NCI-H82 treated with DMSO at 0.1 percent for 48 hours (cell line): ENCODE data around the gene KCNJ1.

Source experiments
- DNase-seq: peaks from one replicate; lab custom pipeline; 2025; ENCODE audit not compliant: unreplicated experiment; lab: John Stamatoyannopoulos, UW

Gene KCNJ1

DNA sequence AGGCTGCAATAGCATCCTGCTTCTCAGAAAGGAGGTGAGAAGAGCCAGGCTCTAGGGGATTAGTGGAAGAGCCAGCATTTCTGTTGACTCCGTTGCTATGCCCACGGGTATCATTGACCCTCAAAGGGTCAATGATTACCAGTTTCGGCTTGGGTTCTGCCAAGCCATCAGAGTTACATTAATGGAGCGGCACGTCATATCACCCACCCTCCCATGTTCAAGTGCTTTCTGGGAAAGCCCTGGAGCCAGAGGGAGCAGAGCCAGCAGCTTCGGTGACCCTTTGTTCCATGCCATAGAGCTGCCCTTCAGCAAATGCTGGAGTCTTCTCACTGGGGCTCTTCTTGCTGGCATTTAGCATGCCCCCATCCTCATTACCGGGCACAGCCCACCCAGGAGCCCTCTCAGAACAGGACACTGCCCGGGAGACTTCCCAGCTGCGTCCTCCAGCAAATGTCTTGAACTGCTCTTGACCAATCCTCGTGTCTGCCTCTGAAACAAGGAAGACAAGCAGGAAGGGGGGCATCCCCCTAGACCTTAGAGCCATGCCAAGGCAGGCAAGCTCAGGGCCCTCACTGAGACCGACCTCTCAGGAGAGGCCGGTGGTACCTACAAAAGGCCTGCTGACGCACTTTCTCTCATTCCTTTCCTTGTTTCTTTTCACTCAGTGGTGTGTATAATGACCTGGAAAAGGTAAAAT, 14.6 kb downstream of the KCNJ1 start:
- DNase-seq = no peak

DNA sequence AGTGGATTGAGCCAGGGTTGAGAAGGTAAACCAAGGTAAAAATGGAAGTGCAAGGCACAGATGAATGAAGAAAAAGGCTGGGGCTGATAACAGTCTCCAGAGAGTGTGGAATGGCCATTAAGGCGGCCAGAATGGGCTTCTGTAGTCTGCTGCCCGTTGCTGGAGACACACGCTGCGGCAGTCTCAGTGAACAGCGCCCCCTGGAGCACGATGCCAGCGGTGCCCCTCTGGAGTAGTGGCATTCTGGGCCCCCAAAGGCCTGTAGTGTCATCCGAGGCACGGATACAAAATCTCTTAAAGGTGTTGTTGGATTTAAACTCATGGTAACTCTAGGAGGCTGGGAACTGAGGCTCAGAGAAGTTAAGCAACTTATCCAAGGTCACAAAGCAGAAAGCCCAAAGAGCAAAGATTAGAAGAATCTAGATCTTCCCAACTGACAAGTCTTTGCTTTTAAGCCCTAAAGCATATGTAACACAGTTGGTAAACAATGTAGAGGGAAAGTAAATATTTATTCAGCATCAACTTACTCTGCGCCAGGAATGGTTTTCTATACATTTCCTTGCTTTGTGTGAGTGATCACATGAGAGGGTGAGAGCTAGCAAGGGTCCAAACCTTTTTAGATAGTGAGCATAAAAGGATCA, 18.2 kb downstream of the KCNJ1 start:
- DNase-seq = no peak

DNA sequence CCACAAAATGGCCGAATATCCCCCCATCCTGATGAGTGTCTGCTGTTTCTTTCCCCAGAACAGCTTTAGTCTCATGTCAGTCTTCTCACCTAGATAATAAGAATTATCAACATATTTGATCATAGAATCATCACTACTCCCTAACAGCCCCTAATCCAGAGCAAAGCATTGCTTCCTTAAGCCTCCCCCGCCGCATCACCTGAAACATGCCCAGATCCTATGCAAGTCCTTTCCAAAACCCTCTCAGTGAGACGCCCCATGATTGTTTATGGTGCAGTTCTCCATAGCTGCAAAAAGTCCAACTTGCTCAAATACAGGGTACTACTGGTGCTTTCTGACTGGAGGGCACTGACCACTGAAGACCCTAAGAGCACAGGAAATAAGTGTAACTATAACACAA, 20.1 kb downstream of the KCNJ1 start:
- DNase-seq = no peak

DNA sequence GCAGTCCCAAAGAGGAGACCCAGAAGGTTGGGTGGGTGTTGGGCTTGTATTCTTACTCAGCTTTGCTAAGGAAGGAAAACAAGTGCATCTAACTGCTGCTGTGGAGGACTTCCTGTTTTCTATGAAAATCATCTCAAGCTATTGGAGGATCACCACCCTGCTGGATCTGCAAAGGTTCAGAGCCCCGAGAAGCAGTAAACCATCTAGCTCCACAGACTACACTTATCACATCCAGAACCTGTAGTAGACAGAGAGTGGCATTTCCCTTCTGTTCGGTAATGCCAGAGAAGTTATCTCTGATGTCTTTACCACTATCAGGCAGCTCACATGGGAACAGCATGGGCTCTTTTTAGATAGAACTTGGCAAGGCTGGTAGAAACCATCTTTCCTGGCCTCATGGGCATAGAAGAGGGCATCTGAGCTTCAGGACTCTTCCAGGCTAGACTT, 21.7 kb downstream of the KCNJ1 start:
- no peak for DNase-seq

DNA sequence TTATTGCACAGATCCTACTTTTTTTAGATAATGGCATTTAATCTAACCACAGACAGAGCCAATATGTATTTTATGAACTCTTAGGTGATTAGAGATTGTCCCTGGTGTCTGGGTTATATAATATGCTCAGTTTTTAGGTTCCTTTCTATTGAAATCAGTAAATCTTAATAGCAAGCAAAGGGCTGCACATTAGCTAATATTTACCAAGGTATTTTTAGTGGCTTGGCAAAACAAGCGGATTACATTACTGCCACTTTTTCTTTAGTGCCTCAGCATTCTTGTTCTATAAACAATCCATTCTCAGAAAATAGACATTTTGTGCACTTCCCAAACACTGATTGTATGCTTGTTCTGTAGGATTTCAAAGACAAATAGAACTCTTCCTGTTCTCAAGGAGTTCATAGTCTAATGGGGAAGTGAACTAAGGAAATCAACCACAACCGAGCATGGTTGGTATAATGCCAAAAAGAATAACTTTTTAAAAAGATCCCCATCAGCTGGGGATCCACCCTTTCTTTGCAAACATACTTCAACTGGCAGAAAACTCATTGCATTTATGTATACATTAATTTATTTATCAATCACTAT, 23.8 kb downstream of the KCNJ1 start:
- no peak for DNase-seq

DNA sequence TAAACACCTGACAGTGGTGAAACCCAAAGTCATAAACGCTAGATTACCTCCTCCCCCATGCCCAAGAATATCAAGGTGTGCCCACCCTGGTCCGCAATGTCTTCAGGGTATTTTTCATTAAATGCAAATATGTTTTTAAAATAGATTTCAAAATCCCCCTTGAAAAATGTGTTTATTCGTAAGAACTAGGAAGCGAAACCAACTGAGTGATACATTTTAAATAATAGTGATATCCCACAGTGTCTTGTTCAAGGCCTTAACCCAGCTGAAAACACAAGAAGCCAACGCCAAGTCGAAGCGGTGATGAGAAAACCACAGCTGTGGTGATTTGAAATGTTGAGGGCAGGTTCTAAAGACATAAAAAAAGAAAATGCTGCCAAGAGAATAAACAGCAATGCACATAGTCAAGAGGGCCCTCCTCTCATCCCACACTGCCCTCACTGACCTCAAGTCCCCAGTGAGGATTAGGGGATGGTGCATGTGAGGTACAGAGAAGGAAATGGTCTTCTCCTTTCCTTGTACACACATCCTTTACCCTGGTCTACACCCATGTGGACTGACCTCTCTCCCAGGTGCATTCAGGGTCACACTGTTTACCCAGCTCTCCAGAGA, 25.5 kb downstream of the KCNJ1 start:
- DNase-seq = no peak

DNA sequence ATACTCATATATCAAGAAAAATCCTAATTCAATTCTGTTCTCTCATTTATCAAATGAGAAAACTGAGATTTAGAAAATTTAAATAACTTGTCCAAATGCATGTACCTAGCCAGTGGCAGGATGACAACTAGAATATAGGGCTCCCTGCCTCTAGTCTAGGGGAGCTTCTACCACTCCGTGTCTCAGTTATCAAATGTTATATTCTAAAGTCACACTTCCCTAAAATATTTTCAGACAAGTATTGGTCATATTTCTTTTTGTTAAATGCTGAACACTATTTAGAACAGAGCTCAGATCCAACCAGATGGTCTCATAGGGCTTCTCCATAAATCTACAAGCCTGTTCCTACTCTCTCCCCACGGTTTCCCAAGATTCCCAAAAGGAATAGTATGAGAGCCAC, 26.3 kb downstream of the KCNJ1 start:
- no peak for DNase-seq

DNA sequence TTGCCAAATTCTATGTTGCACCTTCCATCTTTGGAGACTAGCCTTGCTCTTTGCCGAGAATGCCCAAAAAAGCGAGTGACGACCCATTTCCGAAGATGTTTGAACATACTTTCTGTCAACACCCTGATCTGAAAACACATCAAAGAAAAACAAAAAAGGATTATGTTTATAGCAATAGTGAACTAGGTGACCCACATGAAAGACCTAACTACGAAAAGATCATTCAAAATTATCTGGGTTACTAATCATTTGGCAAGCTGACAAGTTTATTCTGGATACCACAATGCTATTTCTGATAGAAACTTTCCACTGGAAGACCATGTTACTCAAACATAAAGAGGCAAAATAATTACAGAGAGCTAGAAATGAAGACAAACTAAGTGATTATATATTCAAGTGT, 27.0 kb downstream of the KCNJ1 start:
- DNase-seq = no peak

DNA sequence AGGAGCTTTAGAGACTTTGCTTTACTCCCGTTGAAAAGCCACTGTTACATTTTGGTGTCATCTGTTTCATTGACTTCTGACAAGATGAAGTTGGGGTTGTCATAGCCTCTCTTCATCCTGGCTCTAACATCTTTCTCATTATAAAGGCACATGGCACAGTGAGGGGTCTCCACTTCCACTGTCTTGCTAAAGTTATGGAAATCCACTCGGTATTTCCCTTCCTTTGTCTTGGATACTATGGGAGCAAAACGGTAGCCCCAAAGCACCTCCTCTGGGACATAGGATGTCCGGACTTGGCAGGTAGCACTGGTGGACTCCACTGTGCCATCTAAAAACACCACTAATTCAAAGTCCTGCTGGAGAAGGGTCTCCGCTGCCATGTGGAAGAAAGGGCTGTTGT, 28.0 kb downstream of the KCNJ1 start:
- no peak for DNase-seq

DNA sequence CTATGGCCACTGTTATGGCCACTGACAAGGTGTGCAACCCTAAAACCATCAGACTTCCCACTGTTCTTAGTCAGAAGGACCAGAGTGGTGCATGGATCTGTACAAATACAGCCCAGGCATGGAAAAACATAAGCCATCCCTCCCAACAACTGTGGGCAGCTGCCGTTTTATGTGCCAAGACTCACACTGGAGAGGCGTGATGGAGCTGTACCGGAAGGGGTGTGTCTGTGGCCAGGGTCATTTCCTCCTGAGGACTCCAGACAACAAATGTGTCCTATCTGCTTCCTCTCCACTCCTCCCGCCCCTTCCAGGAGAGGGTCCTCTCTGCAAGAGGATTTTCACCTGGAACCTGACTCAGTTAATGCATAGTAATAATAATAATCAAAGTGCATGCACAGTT, 29.5 kb downstream of the KCNJ1 start:
- DNase-seq = no peak

DNA sequence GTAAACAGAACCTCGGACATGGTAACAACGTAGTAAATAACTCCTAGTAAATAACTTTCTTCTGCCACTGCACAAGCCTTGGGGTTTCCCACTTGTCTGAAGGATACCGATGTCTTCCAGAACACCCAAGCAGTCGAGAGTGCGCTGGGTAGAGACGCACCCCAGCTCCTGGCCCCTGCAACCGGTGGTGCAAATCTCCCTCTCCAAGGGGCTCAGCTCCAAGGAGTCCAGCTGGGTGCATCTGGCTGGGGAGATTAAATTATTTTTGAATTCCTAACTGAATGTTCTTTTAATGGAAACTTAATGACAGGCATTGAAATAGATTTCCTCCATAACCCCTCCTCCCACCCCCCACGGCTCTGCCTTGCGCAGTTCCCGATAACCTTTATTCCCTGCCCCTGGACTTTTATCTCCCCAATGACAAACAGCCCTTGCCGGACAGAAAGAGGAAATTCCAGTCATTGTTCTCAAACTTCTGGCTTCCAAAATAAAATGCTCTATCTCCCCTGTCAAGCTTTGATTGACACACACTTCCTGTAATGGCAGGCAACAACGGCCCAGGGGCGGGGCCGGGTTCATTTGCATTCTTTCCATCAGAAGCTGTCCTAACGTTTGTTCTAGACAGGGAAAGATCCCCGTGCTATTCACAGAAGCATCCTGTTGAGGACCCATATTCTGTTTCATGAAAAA, 31.2 kb downstream of the KCNJ1 start:
- no peak for DNase-seq

DNA sequence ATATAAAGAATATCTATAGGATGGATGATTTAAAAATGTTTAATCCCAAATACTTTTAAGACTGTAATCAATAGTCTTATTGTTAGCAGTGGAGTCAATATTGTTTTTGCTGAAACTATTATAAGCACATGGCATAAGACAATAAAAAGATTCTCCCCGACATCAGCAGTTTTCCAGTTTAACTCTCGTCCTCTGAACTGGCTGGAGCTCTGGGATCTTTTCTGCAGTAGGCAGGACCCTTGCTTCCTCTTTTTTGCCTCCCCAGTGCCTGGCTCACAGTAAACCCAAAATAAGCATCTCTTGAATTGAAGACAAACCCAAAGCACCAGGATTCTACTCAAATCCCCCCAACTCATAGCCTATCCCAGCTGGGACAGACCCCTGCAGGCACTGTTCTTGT, 32.9 kb downstream of the KCNJ1 start:
- DNase-seq = no peak

DNA sequence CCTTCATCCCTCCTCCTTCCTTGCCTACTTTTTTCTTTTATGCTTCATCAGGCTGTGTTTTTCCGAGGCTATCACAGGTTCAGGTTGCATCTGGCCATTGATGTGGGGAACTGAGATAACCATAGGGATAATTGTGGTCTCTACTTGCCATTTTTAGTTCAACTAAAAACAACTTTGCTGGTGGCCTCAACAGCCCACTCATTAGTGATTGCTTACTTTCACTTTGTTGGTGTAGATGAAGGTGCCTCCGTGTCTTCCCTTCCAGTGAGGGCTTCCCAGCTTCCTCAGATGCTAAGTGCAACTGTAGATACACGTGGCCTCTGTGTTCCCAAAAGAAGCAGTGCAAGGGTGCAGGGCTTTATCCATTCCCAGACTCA, 35.0 kb downstream of the KCNJ1 start:
- DNase-seq = no peak

DNA sequence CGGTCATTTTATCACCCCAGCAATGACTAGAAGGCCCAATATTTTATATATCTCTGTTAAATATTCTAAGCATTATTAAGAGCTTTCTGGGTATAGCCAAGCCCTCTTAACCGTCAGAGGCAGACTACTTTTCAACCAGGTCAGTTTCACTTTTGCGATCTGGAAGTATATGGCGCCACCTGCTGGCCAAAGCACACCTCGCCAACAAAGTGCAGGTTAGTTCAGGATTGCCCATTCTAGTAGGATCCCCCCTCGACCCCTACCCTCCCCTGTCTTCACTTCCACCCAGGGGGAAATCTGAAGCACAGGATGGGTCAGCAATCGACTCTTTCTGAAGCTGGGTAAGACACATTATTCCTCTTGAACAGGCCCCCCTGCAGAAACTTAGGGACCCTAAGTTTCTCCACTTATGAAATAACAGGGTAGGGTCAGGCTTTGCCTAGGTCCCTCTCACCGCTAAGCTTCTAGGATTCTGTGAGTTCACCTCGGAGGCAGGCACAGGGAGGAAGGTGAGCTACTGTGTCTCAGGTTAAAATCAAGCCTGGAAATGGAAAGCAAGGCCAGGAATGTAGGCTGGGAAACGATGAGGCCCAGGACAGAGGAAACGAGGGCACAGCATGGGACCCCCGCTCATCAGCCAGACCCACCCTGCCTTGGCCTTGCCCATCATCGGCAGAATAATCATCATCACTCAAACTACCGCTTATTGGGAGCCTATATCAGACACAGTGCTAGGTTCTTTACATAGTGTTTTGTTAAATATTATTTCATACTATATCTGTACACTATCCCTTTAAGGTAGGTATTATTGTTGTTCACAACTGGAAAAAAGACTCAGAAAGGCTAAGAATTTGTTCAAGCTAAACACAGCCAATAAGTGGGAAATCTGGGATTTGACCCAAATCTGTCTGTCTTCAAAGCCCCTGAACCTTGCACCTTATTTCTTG, 35.6 kb downstream of the KCNJ1 start:
- DNase-seq = peak; percentile 39

DNA sequence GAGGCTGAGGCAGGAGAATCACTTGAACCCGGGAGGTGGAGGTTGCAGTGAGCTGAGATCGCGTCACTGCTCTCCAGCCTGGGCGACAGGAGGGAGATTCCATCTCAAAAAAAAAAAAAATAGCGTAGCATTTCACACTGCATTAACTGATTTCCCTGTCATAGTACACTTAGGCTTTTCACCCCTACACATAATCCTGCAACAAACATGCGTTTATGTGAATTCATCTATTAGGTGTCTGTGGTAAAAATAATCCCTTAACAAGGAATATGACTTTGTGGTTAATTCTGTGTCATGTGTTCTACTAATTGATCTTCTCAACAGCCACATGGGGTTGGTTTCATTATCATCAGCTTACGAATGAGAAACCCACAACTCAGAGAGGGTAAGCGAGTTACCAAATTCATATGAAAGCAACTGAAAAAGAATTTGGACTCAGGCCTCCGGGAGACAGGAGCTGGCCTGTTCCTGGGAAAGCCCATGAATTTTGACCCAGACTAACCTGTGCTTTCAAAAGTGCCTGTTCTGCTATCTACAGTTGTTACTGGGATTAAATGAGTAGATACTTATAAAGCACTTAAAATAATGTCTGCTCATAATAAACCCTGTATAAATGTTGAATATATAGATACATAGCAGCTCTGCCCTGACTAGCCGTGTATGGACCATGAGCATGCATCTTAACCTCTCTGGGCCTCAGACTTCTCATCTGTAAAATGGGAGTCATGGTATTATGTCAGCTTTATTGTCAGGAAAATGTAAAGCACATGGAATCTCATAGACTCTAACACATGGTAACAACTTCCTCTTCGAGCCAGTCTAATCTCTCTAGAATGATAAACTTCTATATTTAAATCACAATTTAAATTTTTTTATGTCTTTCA, 36.6 kb downstream of the KCNJ1 start:
- no peak for DNase-seq

DNA sequence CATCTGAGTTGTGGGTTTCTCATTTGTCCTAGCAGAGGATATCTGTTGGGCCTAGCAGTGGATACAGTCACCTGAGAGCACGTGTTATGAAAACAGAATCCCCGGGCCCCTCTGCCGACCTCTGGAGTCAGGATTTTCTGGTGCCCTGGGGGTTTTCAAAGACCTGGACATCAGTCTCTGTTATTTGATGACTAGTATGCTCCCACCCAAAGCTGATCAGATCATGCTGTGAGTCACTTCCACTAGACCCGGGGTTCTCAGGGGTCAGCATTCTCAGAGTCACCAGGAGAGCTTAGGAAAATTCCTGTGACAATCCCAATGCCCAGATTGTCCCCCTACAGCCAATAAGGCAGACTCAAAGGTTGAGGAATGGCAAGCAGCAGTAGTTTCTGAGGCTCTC, 38.7 kb downstream of the KCNJ1 start:
- DNase-seq = no peak

DNA sequence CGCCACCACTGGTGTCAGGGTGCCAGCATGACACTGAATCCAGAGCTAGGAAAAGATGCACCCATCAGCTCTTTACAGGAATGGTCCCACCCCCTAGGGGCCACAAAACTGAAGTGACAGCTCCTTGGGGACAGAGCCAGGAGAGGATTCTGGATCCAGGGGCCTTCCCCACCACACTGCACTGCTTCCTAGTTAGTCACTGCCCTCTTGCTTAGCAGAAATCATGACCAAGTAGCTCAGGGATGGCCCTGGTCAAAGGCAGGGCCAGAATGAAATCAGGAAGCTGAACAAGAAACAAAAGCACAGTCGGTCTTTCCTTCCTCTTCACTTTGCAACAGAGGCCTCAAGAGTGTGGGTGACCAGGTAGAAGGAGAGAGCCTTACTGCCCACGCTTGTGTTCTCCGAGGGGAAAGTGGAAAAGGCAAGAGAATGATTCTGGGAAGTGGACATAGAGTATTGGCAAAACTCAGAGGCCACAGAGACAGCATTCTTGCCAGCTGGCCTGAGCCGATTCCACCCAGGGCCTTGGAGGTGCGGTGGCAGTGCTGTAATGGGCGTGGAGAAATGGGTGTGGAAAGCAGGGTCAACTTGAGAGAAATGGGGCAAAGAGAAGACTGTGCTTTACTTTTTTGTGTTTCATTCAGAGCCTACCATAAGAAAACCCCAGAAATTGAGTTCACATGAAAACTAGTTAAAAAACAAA, 39.8 kb downstream of the KCNJ1 start:
- DNase-seq = no peak

DNA sequence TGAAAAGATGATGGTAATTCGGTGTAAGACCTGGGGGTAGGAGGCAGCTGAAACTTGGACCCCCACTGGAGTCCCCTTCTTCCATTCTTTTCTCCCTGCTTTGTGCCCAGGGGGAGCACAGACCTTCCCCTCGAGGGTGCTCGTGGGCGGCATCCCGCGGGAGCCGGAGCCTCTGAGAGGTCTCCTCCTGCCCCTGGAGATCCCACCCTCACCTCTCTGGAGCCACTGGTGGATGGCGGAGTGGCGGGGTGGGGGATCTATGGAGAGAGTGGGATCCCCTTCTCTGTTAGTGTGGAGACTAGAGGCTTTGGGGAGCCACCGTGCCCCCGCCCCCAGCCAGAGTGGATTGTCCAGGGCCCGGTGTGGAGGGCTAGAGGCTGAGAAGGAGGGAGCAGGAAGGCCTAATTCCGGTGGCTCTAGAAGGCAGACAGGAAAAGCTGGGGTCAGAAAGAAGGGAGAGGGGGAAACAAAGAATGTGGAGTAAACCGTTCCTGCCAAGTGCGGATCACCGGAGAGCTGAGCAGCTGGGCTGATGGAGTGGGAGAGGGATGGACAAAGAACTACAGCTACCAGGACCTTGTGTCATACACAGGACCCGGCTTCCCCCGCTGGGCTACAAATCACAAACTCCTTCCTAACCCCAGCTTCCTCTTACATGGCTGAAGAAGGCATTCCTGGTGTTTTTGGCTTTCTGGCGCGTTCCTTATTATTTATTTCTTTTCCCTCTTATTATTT, 41.9 kb downstream of the KCNJ1 start:
- DNase-seq = no peak
